ENCODE measurements around the gene KRT86. TPM values are rescaled to one million over a fixed set of nuclear protein-coding genes. Genes with fewer than 3 reads are reported as not detected.

Gene KRT86
- total and polyA plus RNA-seq, 2 of the 13 experiments (the other 11 are each of a cell fraction or from before 2014, with no cell fraction given) = not detected

DNA sequence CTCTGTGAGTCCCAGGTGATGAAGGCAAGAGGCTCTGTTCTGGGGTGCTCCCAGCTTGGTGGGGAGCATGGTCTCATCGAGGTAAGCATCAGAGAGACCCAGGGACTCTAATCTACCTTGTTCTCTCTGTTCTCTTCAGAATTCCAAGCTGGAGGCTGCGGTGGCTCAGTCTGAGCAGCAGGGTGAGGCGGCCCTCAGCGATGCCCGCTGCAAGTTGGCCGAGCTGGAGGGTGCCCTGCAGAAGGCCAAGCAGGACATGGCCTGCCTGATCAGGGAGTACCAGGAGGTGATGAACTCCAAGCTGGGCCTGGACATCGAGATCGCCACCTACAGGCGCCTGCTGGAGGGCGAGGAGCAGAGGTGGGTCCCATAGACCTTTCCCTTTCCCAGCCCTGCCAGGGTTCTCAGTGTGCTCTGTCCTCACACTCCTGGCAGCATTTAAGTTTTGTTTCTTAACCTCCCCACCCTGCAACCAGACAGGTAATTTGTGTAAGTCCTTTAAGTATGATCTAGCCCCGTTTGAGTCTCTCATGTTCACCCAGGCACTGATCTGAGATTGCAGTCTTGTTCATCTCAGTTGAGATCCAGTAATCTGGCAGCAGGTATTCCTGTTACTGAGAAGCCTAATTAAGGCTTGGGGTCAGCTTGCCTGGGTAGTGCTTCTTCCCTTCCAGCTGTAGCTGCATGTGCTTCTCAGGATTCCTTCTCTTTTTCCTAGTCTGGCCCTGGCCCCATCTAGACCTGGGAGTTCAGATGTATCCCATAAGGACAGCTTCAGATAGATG lies 31.7 kb downstream of the KRT86 start:
- no peaks in the 10 kb centered on the region for H3K9me3 ChIP-seq (ENCODE audit: low read length)
- no peaks in the 10 kb centered on the region for H3K36me3 ChIP-seq (replicated peaks in 1 of 2; ENCODE audit: control insufficient read depth in 1 of 2, insufficient read depth in 2 of 2, low read length in 2 of 2)
- POLR2A ChIA-PET = no interaction called here
- ATAC-seq = peak; percentile 53
- no peak overlapping the region for H3K27ac ChIP-seq (ENCODE audit: extremely low read length, insufficient read depth, low read length)
- H3K79me2 ChIP-seq (ENCODE audit: insufficient read depth, low read length) = no peaks in the 10 kb centered on the region
- FAIRE-seq = no peak
- no peak overlapping the region for H3K9ac ChIP-seq (ENCODE audit: insufficient read depth, low read depth, low read length)
- 0% methylated on average over 1 of the region's 11 CpGs for WGBS (ENCODE audit: low lambda C conversion rate)
- intact Hi-C loops (cut with micrococcal nuclease; ENCODE audit: unreplicated experiment) = loop anchor here (5.0 kb wide), 1 partner anchor 54 kb away; no protein-coding TSS in a partner anchor
- no peaks in the 10 kb centered on the region for H4K20me1 ChIP-seq (ENCODE audit: insufficient read depth, low read length)
- CTCF ChIA-PET (ENCODE audit: low intra/inter-chr PET ratio, low total read pairs) = no interaction called here
- in situ Hi-C loops (cut with HindIII; ENCODE audit: extremely low pct_ligation_motif_present, low pct_unique_long_range_greater_than_20kb) = no loop called here
- no peak overlapping the region for H3K4me2 ChIP-seq (ENCODE audit: low read depth, low read length)
- H3K27me3 ChIP-seq (ENCODE audit: control insufficient read depth in 1 of 2, insufficient read depth in 2 of 2, low read length in 2 of 2) = peaks cover 0 to 36% of the 10 kb centered on the region in 2 experiments; a peak in 3 of 5 replicates
- TF ChIP-seq RNF2 (conservative IDR thresholded peaks at IDR 0.05; ENCODE audit: low read depth) = no peak
- TF ChIP-seq, protein P1, sequence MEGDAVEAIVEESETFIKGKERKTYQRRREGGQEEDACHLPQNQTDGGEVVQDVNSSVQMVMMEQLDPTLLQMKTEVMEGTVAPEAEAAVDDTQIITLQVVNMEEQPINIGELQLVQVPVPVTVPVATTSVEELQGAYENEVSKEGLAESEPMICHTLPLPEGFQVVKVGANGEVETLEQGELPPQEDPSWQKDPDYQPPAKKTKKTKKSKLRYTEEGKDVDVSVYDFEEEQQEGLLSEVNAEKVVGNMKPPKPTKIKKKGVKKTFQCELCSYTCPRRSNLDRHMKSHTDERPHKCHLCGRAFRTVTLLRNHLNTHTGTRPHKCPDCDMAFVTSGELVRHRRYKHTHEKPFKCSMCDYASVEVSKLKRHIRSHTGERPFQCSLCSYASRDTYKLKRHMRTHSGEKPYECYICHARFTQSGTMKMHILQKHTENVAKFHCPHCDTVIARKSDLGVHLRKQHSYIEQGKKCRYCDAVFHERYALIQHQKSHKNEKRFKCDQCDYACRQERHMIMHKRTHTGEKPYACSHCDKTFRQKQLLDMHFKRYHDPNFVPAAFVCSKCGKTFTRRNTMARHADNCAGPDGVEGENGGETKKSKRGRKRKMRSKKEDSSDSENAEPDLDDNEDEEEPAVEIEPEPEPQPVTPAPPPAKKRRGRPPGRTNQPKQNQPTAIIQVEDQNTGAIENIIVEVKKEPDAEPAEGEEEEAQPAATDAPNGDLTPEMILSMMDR (CRISPR knock-in tag; IDR thresholded peaks at IDR 0.05) = peak; percentile 48
- no peak overlapping the region for H3K4me3 ChIP-seq (replicated peaks in 1 of 3; ENCODE audit: insufficient read depth in 1 of 3, low read depth in 2 of 3, low read length in 3 of 3)
- peaks cover 11% of the 10 kb centered on the region; the same call in 1 of the 2 replicates for H3K4me1 ChIP-seq (ENCODE audit: insufficient read depth, low read length)
- no peak for DNase-seq (ENCODE audit: low spot score)
- BruUV-seq (replicated peaks) = no TSS peak
- no peak overlapping the region for H2AFZ ChIP-seq (ENCODE audit: low read length)

DNA sequence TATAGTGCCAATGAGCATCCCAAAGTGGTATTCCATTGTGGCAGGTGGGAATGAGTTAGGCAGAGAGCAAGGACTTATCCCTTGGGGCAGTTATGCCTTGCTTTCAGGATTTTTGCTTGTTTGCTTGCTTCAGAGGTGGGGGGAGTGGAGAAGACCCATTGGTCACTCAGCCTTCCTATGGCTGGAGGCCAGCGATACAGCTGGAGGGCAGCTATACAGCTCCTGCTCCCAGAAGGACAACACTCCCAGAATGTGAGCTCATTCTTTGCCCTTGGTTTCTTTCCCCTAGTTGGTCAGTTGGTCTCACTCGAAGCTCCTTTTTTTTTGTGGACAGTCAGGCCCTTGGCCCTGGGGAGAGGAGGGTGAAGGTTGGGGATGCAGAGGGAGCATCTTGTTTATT lies 32.3 kb downstream of the KRT86 start:
- Histone ChIP-seq H3K9me3 (ENCODE audit: low read length) (no peaks in the 10 kb centered on the region), H3K4me3 (replicated peaks in 1 of 3; ENCODE audit: insufficient read depth in 1 of 3, low read depth in 2 of 3, low read length in 3 of 3) (no peak overlapping the region), H3K9ac (ENCODE audit: insufficient read depth, low read depth, low read length) (no peak overlapping the region), H3K4me1 (ENCODE audit: insufficient read depth, low read length) (peaks cover 11% of the 10 kb centered on the region; the same call in 1 of the 2 replicates), H3K27me3 (ENCODE audit: control insufficient read depth in 1 of 2, insufficient read depth in 2 of 2, low read length in 2 of 2) (peaks cover 0 to 36% of the 10 kb centered on the region in 2 experiments; a peak in 3 of 5 replicates), H2AFZ (ENCODE audit: low read length) (no peak overlapping the region), H3K36me3 (replicated peaks in 1 of 2; ENCODE audit: control insufficient read depth in 1 of 2, insufficient read depth in 2 of 2, low read length in 2 of 2) (no peaks in the 10 kb centered on the region), H3K4me2 (ENCODE audit: low read depth, low read length) (no peak overlapping the region), H4K20me1 (ENCODE audit: insufficient read depth, low read length) (no peaks in the 10 kb centered on the region), H3K27ac (ENCODE audit: extremely low read length, insufficient read depth, low read length) (no peak overlapping the region), H3K79me2 (ENCODE audit: insufficient read depth, low read length) (no peaks in the 10 kb centered on the region)
- DNase-seq (ENCODE audit: low spot score) = no peak
- ChIA-PET CTCF (ENCODE audit: low intra/inter-chr PET ratio, low total read pairs) (no interaction called here), POLR2A (no interaction called here)
- 0% methylated on average over 2 of the region's 2 CpGs for WGBS (ENCODE audit: low lambda C conversion rate)
- in situ Hi-C loops (cut with HindIII; ENCODE audit: extremely low pct_ligation_motif_present, low pct_unique_long_range_greater_than_20kb) = no loop called here
- no TSS peak for BruUV-seq (replicated peaks)
- ATAC-seq = no peak
- intact Hi-C loops (cut with micrococcal nuclease; ENCODE audit: unreplicated experiment) = loop anchor here (5.0 kb wide), 1 partner anchor 54 kb away; no protein-coding TSS in a partner anchor
- FAIRE-seq = no peak
- no peak for TF ChIP-seq SMARCC2 (IDR thresholded peaks at IDR 0.05)
- TF ChIP-seq CCDC6 (CRISPR knock-in tag; IDR thresholded peaks at IDR 0.05) = no peak
- no peak for TF ChIP-seq ZNF337 (CRISPR knock-in tag; IDR thresholded peaks at IDR 0.05; ENCODE audit: borderline replicate concordance, low read depth)
- no peak for TF ChIP-seq ZBTB21 (CRISPR knock-in tag; IDR thresholded peaks at IDR 0.05)
- TF ChIP-seq, protein P2, sequence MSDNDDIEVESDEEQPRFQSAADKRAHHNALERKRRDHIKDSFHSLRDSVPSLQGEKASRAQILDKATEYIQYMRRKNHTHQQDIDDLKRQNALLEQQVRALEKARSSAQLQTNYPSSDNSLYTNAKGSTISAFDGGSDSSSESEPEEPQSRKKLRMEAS (IDR thresholded peaks at IDR 0.05) = no peak
- TF ChIP-seq ZNF75D (CRISPR knock-in tag; IDR thresholded peaks at IDR 0.05; ENCODE audit: borderline replicate concordance) = no peak
- TF ChIP-seq DMAP1 (CRISPR knock-in tag; IDR thresholded peaks at IDR 0.05) = no peak
- TF ChIP-seq TBL1XR1 (IDR thresholded peaks at IDR 0.05; ENCODE audit: borderline replicate concordance, low read length, partially characterized antibody) = no peak
- TF ChIP-seq, protein P3, sequence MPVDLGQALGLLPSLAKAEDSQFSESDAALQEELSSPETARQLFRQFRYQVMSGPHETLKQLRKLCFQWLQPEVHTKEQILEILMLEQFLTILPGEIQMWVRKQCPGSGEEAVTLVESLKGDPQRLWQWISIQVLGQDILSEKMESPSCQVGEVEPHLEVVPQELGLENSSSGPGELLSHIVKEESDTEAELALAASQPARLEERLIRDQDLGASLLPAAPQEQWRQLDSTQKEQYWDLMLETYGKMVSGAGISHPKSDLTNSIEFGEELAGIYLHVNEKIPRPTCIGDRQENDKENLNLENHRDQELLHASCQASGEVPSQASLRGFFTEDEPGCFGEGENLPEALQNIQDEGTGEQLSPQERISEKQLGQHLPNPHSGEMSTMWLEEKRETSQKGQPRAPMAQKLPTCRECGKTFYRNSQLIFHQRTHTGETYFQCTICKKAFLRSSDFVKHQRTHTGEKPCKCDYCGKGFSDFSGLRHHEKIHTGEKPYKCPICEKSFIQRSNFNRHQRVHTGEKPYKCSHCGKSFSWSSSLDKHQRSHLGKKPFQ (CRISPR knock-in tag; IDR thresholded peaks at IDR 0.05; ENCODE audit: insufficient replicate concordance) = no peak
- TF ChIP-seq, protein P4, sequence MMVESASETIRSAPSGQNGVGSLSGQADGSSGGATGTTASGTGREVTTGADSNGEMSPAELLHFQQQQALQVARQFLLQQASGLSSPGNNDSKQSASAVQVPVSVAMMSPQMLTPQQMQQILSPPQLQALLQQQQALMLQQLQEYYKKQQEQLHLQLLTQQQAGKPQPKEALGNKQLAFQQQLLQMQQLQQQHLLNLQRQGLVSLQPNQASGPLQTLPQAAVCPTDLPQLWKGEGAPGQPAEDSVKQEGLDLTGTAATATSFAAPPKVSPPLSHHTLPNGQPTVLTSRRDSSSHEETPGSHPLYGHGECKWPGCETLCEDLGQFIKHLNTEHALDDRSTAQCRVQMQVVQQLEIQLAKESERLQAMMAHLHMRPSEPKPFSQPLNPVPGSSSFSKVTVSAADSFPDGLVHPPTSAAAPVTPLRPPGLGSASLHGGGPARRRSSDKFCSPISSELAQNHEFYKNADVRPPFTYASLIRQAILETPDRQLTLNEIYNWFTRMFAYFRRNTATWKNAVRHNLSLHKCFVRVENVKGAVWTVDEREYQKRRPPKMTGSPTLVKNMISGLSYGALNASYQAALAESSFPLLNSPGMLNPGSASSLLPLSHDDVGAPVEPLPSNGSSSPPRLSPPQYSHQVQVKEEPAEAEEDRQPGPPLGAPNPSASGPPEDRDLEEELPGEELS (CRISPR knock-in tag; IDR thresholded peaks at IDR 0.05) = no peak

Measured in HepG2 (cell line).